Measurements from ENCODE around the gene SANBR.

DNA sequence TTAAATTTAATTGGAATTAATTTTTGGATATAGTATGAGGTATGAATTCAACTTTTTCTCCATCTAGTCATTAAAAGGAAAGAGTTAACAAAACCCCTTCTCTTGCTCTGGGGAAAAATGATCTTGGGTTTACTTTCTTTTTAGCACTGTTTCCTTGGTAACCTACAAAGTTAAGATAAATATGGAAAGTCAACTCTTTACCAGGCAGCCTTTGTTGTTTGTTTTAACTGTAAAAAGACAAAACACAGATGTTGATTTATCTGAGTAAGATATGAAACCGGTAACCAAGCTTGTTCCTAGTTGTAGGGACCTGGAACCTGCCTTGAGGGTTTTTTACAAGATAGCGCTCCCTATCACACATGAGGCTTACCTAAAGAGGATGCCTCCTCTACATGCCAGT is 10.1 kb upstream of the SANBR start:
- TF ChIP-seq, protein P1, sequence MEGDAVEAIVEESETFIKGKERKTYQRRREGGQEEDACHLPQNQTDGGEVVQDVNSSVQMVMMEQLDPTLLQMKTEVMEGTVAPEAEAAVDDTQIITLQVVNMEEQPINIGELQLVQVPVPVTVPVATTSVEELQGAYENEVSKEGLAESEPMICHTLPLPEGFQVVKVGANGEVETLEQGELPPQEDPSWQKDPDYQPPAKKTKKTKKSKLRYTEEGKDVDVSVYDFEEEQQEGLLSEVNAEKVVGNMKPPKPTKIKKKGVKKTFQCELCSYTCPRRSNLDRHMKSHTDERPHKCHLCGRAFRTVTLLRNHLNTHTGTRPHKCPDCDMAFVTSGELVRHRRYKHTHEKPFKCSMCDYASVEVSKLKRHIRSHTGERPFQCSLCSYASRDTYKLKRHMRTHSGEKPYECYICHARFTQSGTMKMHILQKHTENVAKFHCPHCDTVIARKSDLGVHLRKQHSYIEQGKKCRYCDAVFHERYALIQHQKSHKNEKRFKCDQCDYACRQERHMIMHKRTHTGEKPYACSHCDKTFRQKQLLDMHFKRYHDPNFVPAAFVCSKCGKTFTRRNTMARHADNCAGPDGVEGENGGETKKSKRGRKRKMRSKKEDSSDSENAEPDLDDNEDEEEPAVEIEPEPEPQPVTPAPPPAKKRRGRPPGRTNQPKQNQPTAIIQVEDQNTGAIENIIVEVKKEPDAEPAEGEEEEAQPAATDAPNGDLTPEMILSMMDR (IDR thresholded peaks at IDR 0.05): no peak
- no peak for TF ChIP-seq POLR2A (IDR thresholded peaks at IDR 0.05)
